SK-N-SH (cell line): ENCODE measurements around the gene PLXNA4. TPM values are rescaled to one million over a fixed set of nuclear protein-coding genes. Genes with fewer than 3 reads are reported as not detected.

Experiments used
- CTCF ChIA-PET: fragments of 300-600, 350-600 bp; formaldehyde crosslinking; extraction: SDS; loops from one replicate; lab custom pipeline; 2021; lab: Yijun Ruan, JAX
- POLR2A ChIA-PET: fragments of 350-600 bp; sonication (Branson Sonifier 250); formaldehyde crosslinking; extraction: SDS; loops from one replicate; lab custom pipeline; 2020; ENCODE audit warnings: antibody characterized with exemption, inconsistent platforms; lab: Yijun Ruan, JAX
- DNase-seq: peaks from one replicate; pipeline ENCODE4 v3.0.0; 2012
- H2AFZ ChIP-seq: fragments of 200-600 bp; sonication (generic); 2 replicates; pipeline ENCODE4 v1.8.1; 2016; ENCODE audit warnings: antibody characterized with exemption, mild to moderate bottlenecking, low read depth
- H3F3A ChIP-seq: fragments of 200-600 bp; sonication (generic); replicated peaks from 2 replicates; pipeline ENCODE3; 2016; ENCODE audit warnings: antibody characterized with exemption, mild to moderate bottlenecking; ENCODE audit not compliant: insufficient read depth
- H3K27ac ChIP-seq, 2 experiments: fragments of 200-500 bp in 1 of 2; fragments of 200-600 bp in 1 of 2; sonication (Bioruptor generic) in 1 of 2; sonication (generic), shearing (Covaris generic) in 1 of 2; 2 replicates each; pipeline versions ENCODE4 v1.5.1 to v1.6.1; 2014 to 2016; ENCODE audit warnings: low read depth in 2 of 2, inconsistent platforms in 1 of 2, low read length in 1 of 2, mild to moderate bottlenecking in 1 of 2, mixed read lengths in 1 of 2
- H3K27me3 ChIP-seq: fragments of 200-600 bp; sonication (generic), shearing (Covaris generic); 2 replicates; pipeline ENCODE4 v1.6.1; 2016; ENCODE audit warnings: mixed run types; ENCODE audit not compliant: insufficient read depth
- H3K36me3 ChIP-seq, 2 experiments: fragments of 200-500 bp in 1 of 2; fragments of 200-600 bp in 1 of 2; sonication (Bioruptor generic) in 1 of 2; sonication (generic) in 1 of 2; replicated peaks in 1 of 2; 2 replicates each; pipeline versions ENCODE3 to v1.5.1; 2014 to 2016; ENCODE audit warnings: low read length in 1 of 2, mild to moderate bottlenecking in 1 of 2; ENCODE audit not compliant: insufficient read depth in 2 of 2, control insufficient read depth in 1 of 2
- H3K4me1 ChIP-seq, 2 experiments: fragments of 200-500 bp in 1 of 2; fragments of 200-600 bp in 1 of 2; sonication (Bioruptor generic) in 1 of 2; sonication (generic), shearing (Covaris generic) in 1 of 2; 2 replicates each; pipeline versions ENCODE4 v1.5.1 to v1.6.1; 2014 to 2016; ENCODE audit warnings: low read depth in 1 of 2, low read length in 1 of 2, mixed run types in 1 of 2; ENCODE audit not compliant: insufficient read depth in 2 of 2, control insufficient read depth in 1 of 2
- H3K4me2 ChIP-seq: fragments of 200-600 bp; sonication (generic), shearing (Covaris generic); 2 replicates; pipeline ENCODE4 v1.6.1; 2017; ENCODE audit warnings: mixed run types
- H3K4me3 ChIP-seq, 2 experiments: fragments of 200-500 bp in 1 of 2; fragments of 200-600 bp in 1 of 2; sonication (Bioruptor generic) in 1 of 2; sonication (generic), shearing (Covaris generic) in 1 of 2; 2 replicates each; pipeline versions ENCODE4 v1.5.1 to v1.8.1; 2014 to 2016; ENCODE audit warnings: low read depth in 2 of 2, inconsistent platforms in 1 of 2, low read length in 1 of 2, mild to moderate bottlenecking in 1 of 2, mixed read lengths in 1 of 2, moderate library complexity in 1 of 2
- H3K79me2 ChIP-seq: fragments of 200-600 bp; sonication (generic); 2 replicates; pipeline ENCODE4 v1.8.1; 2017; ENCODE audit warnings: mild to moderate bottlenecking; ENCODE audit not compliant: insufficient read depth
- H3K9ac ChIP-seq: fragments of 200-600 bp; sonication (generic); 2 replicates; pipeline ENCODE4 v1.6.1; 2017; ENCODE audit warnings: mixed run types
- H3K9me2 ChIP-seq: fragments of 200-600 bp; sonication (generic); 2 replicates; pipeline ENCODE4 v1.6.1; 2017; ENCODE audit warnings: mixed run types
- H3K9me3 ChIP-seq: fragments of 200-600 bp; sonication (generic); 2 replicates; pipeline ENCODE4 v1.6.1; 2017; ENCODE audit warnings: mixed run types, mild to moderate bottlenecking, moderate library complexity
- H4K20me1 ChIP-seq: fragments of 200-600 bp; sonication (generic); 2 replicates; pipeline ENCODE4 v1.6.1; 2017; ENCODE audit warnings: mild to moderate bottlenecking, mixed run types; ENCODE audit not compliant: insufficient read depth
- ELF1 ChIP-seq: IDR thresholded peaks from 2 replicates; pipeline ENCODE4 v1.4.0; 2012
- EP300 ChIP-seq, 2 experiments: IDR thresholded peaks; 2 replicates each; pipeline versions ENCODE4 v1.4.0 to v1.6.1; 2012; ENCODE audit warnings: borderline replicate concordance in 1 of 2, low read depth in 1 of 2, low read length in 1 of 2
- EZH2phosphoT487 ChIP-seq: fragments of 200-600 bp; sonication (generic); IDR thresholded peaks from 2 replicates; pipeline ENCODE4 v1.6.1; 2017; ENCODE audit warnings: low read depth, mixed run types, mild to moderate bottlenecking, antibody characterized with exemption, moderate library complexity, borderline replicate concordance
- FOSL2 ChIP-seq: IDR thresholded peaks from 2 replicates; pipeline ENCODE4 v1.4.0; 2012; ENCODE audit warnings: low read depth, mild to moderate bottlenecking, moderate library complexity, borderline replicate concordance
- FOXJ3 ChIP-seq: sonication (generic); formaldehyde crosslinking; IDR thresholded peaks from 2 replicates; pipeline ENCODE4 v1.5.1; 2020; ENCODE audit warnings: mild to moderate bottlenecking, missing genetic modification reagents
- FOXM1 ChIP-seq: IDR thresholded peaks from 2 replicates; pipeline ENCODE4 v1.4.0; 2012; ENCODE audit warnings: low read depth, mild to moderate bottlenecking
- GATA2 ChIP-seq: sonication (generic); formaldehyde crosslinking; IDR thresholded peaks from 2 replicates; pipeline ENCODE4 v1.5.0; 2020; ENCODE audit warnings: mild to moderate bottlenecking, missing genetic modification reagents
- JUND ChIP-seq: IDR thresholded peaks from 2 replicates; pipeline ENCODE4 v1.4.0; 2012
- MEF2A ChIP-seq: IDR thresholded peaks from 2 replicates; pipeline ENCODE4 v1.4.0; 2012; ENCODE audit warnings: low read depth, borderline replicate concordance
- NFIC ChIP-seq: IDR thresholded peaks from 2 replicates; pipeline ENCODE4 v1.4.0; 2012; ENCODE audit warnings: borderline replicate concordance
- POLR2AphosphoS5 ChIP-seq: IDR thresholded peaks from 2 replicates; pipeline ENCODE4 v1.6.1; 2012; ENCODE audit warnings: low read depth, low read length
- RAD21 ChIP-seq: IDR thresholded peaks from 2 replicates; pipeline ENCODE4 v1.6.1; 2012; ENCODE audit warnings: mild to moderate bottlenecking, low read length
- RCOR1 ChIP-seq: fragments of 150-350 bp; IDR thresholded peaks from 2 replicates; pipeline ENCODE4 v1.6.1; 2017; ENCODE audit warnings: antibody characterized with exemption, low read length
- RFX5 ChIP-seq: IDR thresholded peaks from 2 replicates; pipeline ENCODE4 v1.6.1; 2012; ENCODE audit warnings: mild to moderate bottlenecking, improper control_type of control experiment, low read length
- RXRA ChIP-seq: IDR thresholded peaks from 2 replicates; pipeline ENCODE4 v1.4.0; 2012; ENCODE audit warnings: low read depth, mild to moderate bottlenecking, borderline replicate concordance
- SIN3A ChIP-seq: IDR thresholded peaks from 2 replicates; pipeline ENCODE4 v1.6.1; 2012; ENCODE audit warnings: low read depth, mild to moderate bottlenecking, low read length, moderate library complexity, borderline replicate concordance
- SMC3 ChIP-seq: IDR thresholded peaks from 2 replicates; pipeline ENCODE4 v1.6.1; 2012; ENCODE audit warnings: low read depth, low read length, improper control_type of control experiment
- TAF1 ChIP-seq: IDR thresholded peaks from 2 replicates; pipeline ENCODE4 v1.6.1; 2012; ENCODE audit warnings: low read depth, mild to moderate bottlenecking, low read length, moderate library complexity, borderline replicate concordance
- TCF12 ChIP-seq: IDR thresholded peaks from 2 replicates; pipeline ENCODE4 v1.4.0; 2012
- TEAD4 ChIP-seq: IDR thresholded peaks from 2 replicates; pipeline ENCODE4 v1.4.0; 2012; ENCODE audit warnings: mild to moderate bottlenecking, borderline replicate concordance; ENCODE audit not compliant: insufficient read depth
- YY1 ChIP-seq: IDR thresholded peaks from 2 replicates; pipeline ENCODE4 v1.4.0; 2012; ENCODE audit warnings: low read depth, mild to moderate bottlenecking
- ZBTB33 ChIP-seq: IDR thresholded peaks from 2 replicates; pipeline ENCODE4 v1.4.0; 2012; ENCODE audit warnings: low read depth, borderline replicate concordance
- WGBS: methylation state at CpG from one replicate; pipeline ENCODE4 v1.1.6; 2017; ENCODE audit warnings: low lambda C conversion rate; 5-methylcytosine and 5-hydroxymethylcytosine counted together
- polyA plus RNA-seq, 3 experiments: library from polyadenylated mRNA; depleted of rRNA; stranded (reverse); fragments of >200 nt; gene quantifications; 2 replicates each; pipeline ENCODE4 v1.2.3, GENCODE V29; 2012
- TF ChIP-seq, protein P1 (sequence below): fragments of 150-350 bp; IDR thresholded peaks from 2 replicates; pipeline ENCODE4 v1.6.1; 2017; ENCODE audit warnings: antibody characterized with exemption, low read length, low read depth, borderline replicate concordance
- TF ChIP-seq, protein P2 (sequence below): fragments of 150-350 bp; IDR thresholded peaks from 2 replicates; pipeline ENCODE4 v1.6.1; 2016; ENCODE audit warnings: mild to moderate bottlenecking, low read depth, low read length
- TF ChIP-seq, protein P3 (sequence below): IDR thresholded peaks from 2 replicates; pipeline ENCODE4 v1.4.0; 2012; ENCODE audit warnings: low read depth, borderline replicate concordance
- TF ChIP-seq, protein P4 (sequence below): IDR thresholded peaks from 2 replicates; pipeline ENCODE4 v1.4.0; 2012; ENCODE audit warnings: low read depth
- TF ChIP-seq, protein P5 (sequence below): IDR thresholded peaks from 2 replicates; pipeline ENCODE4 v1.6.1; 2012; ENCODE audit warnings: mild to moderate bottlenecking, low read depth, low read length, moderate library complexity

Gene PLXNA4
- polyA plus RNA-seq, 1 of the 3 experiments (the other 2 are of a cell fraction), result 2.4 TPM

GRCh38 chr7:132419542-132419941, 156.7 kb downstream of the PLXNA4 start:
- POLR2A ChIA-PET, result interaction anchor here (1.2 kb wide), 1 partner anchor 17 kb away, joined by 3 read pairs; no protein-coding TSS in a partner anchor
- H3K4me2 ChIP-seq, result no peak overlapping the region
- no peaks in the 10 kb centered on the region for H3K9me2 ChIP-seq
- H3K4me3 ChIP-seq, result no peak overlapping the region
- H3K27ac ChIP-seq, result peak overlapping the region; percentile 5 to 59; a peak in 2 of 4 replicates
- no peaks in the 10 kb centered on the region for H3K27me3 ChIP-seq
- H4K20me1 ChIP-seq, result no peaks in the 10 kb centered on the region
- H3K9me3 ChIP-seq, result no peaks in the 10 kb centered on the region
- 11% methylated on average over 2 of the region's 2 CpGs for WGBS
- no peaks in the 10 kb centered on the region for H3F3A ChIP-seq
- H3K9ac ChIP-seq, result no peak overlapping the region
- H2AFZ ChIP-seq, result no peak overlapping the region
- no peaks in the 10 kb centered on the region for H3K79me2 ChIP-seq
- H3K4me1 ChIP-seq, result peaks cover 0 to 61% of the 10 kb centered on the region in 2 experiments; a peak in 2 of 4 replicates
- CTCF ChIA-PET, result interaction anchor here (1.0 to 1.5 kb wide), 3 partner anchors 10 to 101 kb away, joined by 3 to 7 read pairs (median 4); no protein-coding TSS in a partner anchor
- no peaks in the 10 kb centered on the region for H3K36me3 ChIP-seq
- DNase-seq, result no peak
- TF ChIP-seq TCF12 (peak; percentile 90), GATA2 (CRISPR knock-in tag) (peak; percentile 69), RAD21 (no peak), NFIC (peak; percentile 25; the same call in 1 of the 2 replicates), RFX5 (no peak), SIN3A (no peak), EZH2phosphoT487 (no peak), JUND (peak; percentile 39), ELF1 (no peak), EP300 (IDR thresholded peaks at IDR 0.05; ENCODE audit: borderline replicate concordance in 1 of 2, low read depth in 1 of 2, low read length in 1 of 2) (peak; percentile 34 to 91; a peak in 3 of 4 replicates), TEAD4 (no peak), RCOR1 (peak; percentile 85), FOSL2 (no peak), POLR2AphosphoS5 (peak; percentile 53; the same call in 1 of the 2 replicates), MEF2A (no peak), SMC3 (no peak), FOXJ3 (peak; percentile 87), RXRA (peak; percentile 26; the same call in 1 of the 2 replicates), YY1 (no peak), TAF1 (no peak), ZBTB33 (no peak), FOXM1 (no peak)
- TF ChIP-seq, protein P1, sequence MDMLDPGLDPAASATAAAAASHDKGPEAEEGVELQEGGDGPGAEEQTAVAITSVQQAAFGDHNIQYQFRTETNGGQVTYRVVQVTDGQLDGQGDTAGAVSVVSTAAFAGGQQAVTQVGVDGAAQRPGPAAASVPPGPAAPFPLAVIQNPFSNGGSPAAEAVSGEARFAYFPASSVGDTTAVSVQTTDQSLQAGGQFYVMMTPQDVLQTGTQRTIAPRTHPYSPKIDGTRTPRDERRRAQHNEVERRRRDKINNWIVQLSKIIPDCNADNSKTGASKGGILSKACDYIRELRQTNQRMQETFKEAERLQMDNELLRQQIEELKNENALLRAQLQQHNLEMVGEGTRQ, result no peak
- TF ChIP-seq, protein P2, sequence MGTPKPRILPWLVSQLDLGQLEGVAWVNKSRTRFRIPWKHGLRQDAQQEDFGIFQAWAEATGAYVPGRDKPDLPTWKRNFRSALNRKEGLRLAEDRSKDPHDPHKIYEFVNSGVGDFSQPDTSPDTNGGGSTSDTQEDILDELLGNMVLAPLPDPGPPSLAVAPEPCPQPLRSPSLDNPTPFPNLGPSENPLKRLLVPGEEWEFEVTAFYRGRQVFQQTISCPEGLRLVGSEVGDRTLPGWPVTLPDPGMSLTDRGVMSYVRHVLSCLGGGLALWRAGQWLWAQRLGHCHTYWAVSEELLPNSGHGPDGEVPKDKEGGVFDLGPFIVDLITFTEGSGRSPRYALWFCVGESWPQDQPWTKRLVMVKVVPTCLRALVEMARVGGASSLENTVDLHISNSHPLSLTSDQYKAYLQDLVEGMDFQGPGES, result no peak
- TF ChIP-seq, protein P3, sequence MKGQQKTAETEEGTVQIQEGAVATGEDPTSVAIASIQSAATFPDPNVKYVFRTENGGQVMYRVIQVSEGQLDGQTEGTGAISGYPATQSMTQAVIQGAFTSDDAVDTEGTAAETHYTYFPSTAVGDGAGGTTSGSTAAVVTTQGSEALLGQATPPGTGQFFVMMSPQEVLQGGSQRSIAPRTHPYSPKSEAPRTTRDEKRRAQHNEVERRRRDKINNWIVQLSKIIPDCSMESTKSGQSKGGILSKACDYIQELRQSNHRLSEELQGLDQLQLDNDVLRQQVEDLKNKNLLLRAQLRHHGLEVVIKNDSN, result no peak
- TF ChIP-seq, protein P4, sequence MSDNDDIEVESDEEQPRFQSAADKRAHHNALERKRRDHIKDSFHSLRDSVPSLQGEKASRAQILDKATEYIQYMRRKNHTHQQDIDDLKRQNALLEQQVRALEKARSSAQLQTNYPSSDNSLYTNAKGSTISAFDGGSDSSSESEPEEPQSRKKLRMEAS, result no peak
- TF ChIP-seq, protein P5, sequence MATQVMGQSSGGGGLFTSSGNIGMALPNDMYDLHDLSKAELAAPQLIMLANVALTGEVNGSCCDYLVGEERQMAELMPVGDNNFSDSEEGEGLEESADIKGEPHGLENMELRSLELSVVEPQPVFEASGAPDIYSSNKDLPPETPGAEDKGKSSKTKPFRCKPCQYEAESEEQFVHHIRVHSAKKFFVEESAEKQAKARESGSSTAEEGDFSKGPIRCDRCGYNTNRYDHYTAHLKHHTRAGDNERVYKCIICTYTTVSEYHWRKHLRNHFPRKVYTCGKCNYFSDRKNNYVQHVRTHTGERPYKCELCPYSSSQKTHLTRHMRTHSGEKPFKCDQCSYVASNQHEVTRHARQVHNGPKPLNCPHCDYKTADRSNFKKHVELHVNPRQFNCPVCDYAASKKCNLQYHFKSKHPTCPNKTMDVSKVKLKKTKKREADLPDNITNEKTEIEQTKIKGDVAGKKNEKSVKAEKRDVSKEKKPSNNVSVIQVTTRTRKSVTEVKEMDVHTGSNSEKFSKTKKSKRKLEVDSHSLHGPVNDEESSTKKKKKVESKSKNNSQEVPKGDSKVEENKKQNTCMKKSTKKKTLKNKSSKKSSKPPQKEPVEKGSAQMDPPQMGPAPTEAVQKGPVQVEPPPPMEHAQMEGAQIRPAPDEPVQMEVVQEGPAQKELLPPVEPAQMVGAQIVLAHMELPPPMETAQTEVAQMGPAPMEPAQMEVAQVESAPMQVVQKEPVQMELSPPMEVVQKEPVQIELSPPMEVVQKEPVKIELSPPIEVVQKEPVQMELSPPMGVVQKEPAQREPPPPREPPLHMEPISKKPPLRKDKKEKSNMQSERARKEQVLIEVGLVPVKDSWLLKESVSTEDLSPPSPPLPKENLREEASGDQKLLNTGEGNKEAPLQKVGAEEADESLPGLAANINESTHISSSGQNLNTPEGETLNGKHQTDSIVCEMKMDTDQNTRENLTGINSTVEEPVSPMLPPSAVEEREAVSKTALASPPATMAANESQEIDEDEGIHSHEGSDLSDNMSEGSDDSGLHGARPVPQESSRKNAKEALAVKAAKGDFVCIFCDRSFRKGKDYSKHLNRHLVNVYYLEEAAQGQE, result no peak
